Stimulated activated CD8-positive, alpha-beta memory T cell treated with anti-CD3 and anti-CD28 coated beads, Interleukin-4, amount 100 ng/mL, for 24 hours (primary cell): Measurements from ENCODE around the gene CCDC24.

Source experiments
- DNase-seq: peaks from one replicate; pipeline ENCODE4 v3.0.0-alpha.2; 2020; ENCODE audit warnings: low read depth

Gene CCDC24

DNA sequence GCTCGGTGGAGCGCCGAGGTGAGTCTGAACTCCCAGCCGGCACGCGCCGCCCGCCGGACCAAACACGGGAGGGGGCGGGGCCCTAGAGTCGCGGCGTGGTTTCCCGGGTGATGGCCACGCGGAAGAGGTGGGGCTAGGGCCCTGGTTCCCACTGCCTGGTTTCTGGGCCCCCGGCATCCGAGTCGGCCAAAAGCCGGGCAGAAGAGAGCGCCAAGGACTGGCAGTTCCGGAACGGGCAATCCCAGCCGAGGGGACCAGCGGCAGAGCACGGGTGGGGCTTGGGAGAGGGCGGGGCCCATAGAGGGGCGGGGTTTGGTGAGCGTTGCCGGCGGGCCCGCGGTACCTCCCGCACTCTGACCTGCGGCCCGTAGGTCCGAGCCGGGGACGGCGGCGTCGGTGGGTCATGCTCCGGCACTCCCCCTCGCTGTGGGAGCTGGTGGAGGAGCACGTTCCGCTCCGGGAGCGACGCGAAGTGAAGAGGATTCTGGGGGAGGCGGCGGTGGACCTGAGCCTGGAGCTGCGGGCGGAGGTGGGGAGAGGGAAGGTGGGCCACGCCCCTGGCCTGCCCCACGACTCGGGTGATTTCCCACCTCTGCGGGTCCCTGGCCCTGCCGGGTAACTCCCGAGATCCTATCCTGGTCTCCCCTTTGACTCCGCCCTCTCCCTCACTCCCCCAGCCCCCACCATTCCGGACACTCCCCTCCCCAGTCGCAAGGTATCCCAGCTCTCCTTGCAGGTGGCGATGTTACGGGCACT lies at the start of gene CCDC24:
Gene CCDC24, plus strand, starts transcription at position 124 of the 756 bp plus-strand sequence. Its CDS starts 280 bp downstream, at position 404.
- DNase-seq = peak; percentile 72

DNA sequence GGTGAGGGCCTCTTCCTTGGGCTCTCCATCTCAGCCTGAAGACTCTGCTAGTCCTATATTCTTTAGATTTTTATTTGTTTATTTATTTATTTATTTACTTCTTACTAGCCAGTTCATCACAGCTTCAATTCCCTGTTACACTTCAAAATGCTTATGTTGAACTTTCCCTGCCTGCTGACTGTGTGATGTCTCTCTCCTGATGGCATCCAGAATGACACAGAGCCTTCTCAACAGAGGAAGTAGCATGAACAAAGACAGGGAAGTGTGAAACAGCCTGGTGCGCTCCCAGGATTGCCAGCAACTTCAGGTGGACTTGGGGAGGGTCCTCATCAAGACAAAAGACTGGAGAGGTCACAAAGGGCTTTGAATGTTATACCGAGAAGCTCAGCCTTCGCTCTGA lies 49.0 kb upstream of the CCDC24 start:
- no peak for DNase-seq

DNA sequence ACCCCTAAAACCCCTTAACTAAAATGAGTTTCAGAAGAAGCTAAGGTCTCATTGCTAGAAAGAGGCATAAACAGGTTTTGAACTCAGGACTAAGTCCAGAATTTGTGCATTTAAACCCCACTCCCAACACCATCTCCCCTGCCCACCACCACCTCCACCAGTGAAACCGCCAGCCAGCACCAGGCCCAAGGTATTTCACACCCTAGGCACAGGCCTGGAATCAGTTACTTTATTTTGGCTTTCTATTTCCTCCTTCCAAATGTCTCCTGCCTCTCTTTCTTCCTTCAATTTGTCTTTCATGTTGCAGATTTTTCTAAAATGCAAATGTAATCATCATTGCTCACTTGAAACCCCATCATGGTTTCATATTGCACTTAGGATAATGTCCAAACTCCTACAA lies 46.5 kb upstream of the CCDC24 start:
- no peak for DNase-seq

DNA sequence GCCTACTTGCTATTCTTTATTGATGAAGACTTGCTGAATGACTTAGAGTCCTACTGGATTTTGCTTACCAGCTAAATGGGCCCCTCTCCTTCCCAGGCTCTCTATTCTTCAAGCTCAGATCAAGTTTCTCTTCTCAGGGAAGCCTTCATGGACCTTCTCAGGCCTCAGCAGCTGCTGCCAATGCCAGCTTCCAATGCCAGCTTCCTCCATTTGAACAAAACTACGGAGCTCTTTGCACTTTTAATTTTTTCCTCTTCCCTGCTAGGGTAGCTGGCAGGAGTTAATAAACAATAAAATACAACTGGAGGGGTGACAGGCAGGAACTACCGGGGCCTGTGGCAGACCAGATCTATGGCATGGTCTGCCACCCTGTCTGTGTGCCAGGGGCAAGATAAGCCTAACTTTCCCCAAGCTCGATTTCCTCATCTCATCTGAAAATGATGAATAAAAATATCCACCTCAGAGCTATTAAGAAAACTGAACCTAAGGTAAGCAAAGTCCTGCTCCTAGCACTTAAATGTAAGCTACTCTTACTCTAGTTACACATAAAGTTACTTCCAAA lies 45.6 kb upstream of the CCDC24 start:
- no peak for DNase-seq

DNA sequence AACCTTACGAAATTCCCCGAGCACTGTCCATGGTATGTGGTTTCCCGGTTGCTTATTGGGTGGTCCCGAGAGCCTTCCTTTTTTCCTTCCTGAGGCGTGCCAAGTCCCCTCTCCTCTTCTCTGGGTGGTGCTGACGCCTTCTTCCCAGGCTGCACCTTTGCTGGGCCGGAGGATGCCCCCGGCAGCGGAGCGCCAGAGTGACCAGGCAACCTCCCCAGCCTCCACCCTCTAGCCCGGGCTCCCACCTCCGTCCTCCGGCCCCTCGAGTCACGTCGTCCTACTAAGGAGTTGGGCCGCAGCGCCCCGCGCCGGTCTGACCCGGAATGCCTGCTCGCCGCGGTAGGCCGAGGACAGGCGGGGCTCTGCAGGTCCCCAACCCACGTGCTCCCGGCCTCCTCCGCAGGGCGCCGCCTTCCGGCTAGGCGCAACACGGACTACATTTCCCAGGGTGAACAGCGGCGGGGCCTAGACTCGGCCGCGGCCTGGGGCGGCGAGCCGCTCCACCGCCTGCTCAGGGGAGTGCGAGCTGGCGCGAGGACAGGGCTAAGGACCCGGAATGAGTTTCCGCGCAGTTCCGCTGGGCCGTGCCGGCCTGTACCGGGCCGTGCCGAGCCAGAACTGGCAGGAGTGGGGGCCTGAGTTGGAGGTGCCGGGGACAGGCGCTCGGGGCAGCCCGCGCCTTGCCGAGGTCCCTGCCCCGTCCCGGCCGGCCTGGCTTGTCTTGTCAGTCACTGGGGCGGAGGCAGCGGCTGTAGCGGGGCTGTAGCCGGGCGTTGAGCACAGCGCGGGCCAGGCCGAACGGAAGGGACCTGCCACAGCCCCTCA lies 45.0 kb upstream of the CCDC24 start, which contains the start of gene IPO13:
Gene IPO13, plus strand, starts transcription at position 715 of the 825 bp plus-strand sequence. CDS start 651 bp downstream, outside the sequence.
- DNase-seq = peak; percentile 91

DNA sequence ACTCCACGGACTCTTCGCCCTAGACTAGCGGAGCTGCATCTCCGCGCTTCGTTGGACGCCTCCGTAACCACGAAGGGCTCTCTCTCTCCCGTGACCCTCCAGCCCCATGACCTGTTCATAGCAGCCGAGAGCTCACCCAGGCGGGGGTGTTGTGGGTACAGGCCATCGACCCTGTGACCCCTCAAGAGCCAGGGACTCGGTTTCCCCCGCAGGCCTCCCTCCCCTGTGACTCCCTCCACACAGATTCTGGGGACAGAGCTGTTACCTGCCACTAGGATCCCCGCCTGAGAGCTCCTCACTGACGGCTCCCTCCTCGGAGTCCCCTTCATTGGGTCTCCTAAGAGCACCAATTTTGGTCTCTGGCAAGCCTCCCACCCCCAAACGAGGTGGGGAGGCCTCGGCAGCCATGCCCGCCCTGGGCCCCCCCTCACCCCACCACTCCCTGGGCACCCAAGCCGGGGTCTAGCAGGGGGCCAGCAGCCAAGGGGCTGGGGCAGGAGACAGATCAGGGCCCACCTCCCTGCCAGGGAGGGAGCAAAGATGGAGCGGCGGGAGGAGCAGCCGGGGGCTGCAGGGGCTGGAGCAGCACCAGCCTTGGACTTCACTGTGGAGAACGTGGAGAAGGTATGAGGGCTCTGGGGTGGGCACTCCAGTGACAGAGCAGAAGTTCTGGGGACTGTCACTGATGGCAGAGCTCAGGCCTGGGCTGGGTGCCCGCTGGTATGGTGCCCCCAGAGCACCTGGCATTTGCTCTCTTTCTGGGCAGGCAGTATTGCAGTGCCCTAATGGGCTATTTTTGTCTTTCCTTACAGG lies 44.1 kb upstream of the CCDC24 start:
- no peak for DNase-seq

DNA sequence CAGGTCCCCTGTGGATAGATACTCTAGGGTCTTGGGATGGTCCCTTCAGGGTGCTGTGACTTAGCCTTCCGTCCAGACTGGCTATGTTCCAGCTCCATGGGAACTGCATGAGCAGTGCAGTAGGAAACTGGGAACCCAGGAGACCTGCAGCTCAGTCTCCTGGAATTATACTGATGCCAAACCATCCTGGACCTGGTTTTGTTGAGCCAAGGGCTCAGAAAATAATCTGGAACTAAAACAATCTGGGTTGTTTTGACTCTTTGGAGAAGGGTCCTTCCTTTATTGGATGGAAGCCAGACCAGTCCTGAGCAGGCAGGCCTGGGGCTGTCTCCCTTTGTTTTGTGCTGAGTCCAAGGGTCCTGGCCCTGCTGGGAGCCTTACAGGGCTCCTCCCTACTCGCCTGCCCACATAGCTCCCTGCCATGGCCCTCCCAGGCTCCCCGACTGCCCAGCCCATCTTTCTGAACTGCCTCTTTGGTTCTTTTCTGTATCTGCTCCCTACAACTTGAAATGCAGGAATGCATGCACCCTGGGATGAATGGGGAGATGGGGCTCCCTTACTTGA lies 43.4 kb upstream of the CCDC24 start:
- DNase-seq = no peak

DNA sequence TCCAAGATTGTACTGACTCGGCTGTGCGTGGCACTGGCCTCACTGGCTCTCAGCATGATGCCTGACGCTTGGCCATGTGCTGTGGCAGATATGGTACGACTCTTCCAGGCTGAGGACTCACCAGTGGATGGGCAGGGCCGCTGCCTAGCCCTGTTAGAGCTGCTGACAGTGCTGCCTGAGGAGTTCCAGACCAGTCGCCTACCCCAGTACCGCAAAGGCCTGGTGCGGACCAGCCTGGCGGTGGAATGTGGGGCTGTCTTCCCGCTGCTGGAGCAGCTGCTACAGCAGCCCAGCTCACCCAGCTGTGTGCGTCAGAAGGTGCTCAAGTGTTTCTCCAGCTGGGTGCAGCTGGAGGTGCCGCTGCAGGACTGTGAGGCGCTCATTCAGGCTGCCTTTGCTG lies 41.7 kb upstream of the CCDC24 start:
- no peak for DNase-seq

DNA sequence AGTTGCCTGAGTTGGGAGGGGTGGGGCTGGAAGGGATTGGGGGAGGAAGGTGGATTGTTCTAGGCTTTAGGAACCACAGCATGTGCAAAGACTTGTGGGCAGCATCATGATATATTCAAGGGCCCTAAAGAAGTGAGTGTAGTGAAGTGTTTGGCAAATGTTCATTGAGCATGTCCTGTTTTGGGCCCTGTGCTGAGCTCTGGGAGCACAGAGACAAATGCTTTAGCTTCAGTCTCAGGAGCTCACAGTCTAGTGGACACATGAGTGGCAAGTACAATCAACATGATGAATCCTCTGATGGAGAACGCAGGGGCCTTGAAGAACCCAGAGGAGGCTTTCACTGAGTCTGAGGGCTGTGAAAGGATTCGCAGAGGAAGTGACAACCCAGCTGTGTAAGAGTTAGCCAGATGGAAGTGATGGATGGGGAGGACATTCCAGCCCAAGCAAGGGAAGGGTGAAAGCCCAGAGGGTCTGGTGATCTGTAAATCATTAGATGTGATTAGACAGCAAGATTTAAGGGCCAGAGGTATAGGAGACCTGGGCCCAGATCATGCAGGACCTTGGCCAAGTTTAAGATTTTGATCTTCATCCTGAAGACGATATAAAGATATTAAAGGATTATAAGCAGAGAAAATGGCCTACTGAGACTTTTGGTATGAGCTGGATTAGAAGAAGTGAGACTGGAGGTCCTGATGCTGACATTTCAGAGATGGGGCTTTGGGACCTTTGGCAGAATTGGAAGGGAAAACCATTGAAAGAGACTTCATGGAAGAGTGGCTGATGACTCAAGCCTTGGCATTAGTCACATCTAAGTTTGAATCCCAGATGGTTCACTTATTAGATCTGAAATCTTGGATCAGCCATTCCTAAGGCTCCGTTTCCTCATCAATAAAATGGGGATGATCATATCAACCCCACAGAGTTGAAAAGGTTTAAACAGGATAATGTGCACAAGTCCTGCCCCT lies 40.1 kb upstream of the CCDC24 start:
- no peak for DNase-seq

DNA sequence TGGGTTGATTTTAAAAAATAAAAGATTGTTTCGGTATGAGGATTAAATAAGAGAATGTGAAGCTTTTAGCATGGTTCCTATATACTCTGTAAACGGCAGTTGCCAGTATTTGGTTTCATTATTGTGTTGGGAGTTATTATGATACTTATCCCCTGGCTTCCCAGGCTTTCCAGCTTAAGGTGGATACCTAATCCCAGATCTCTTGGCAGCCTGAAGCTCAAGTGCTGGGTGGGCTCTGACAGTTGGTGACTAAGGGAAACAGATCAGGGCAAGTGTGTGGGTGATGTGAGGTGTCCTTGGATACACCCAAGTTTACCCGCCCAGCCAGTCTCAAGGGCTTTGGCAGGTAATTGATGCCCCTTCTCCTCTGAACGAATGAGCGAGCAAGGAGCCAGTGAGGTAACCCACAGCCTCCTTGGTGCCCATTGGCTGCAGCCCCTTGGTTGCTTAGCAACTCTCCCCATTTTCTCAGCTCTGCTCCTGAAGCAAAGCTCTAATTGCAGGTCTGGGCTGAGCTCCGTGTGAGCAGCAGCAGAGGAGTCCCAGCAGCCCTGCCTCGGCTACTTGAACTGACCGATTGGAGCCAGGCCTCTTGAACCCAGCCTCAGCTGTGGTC lies 38.6 kb upstream of the CCDC24 start:
- DNase-seq = no peak

DNA sequence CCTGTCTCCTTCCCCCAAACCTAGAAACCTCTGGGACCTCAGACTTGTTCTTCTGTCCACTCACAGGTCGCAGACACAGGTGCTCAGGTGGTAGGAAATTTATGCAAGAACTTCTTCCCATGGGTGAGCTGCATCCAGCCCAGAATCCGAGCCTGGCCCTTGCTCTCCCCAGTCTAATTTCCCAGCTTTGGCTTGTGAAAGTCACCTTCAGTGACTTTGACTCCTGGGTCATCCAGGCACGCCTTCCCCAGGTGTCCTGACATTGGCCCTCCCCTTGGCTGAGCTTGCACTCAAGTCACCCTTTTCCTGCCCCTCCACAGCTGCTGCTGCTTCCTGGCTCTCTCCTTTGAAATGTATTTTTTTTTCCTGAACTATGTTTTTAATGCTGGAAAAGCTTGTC lies 38.0 kb upstream of the CCDC24 start:
- DNase-seq = no peak

DNA sequence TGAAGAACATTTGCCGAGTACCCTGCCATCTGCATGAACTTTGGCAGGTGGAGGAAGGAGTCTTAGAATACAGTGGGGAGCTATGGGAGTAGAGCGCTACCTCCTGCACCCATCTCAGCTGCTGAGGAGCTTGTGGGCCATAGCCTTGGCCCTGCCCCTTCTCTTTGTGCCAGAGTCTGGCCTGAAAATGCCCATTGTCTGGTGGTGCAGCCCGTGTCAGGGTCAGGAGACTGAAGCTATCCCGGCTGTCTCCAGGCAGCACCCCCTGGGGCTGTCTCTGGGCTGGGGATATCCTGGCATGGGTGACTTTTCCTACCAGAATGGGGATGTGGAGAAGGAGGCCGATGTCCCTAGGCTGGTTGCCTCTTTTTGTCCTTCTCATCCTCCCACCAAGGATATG lies 37.4 kb upstream of the CCDC24 start:
- no peak for DNase-seq

DNA sequence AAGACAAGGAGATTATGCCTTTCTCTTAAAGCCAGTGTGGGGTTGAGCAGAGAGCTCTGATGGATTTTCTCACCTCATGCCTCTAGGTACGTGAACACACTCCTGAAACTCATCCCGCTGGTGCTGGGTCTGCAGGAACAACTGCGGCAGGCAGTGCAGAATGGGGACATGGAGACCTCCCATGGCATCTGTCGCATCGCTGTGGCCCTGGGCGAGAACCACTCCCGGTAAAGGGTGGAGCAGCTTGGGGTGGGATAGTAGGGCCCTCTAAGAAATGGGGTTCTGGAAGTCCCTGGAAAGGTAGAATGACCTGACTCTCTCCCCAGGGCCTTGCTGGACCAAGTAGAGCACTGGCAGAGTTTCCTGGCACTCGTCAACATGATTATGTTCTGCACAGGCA lies 35.2 kb upstream of the CCDC24 start:
- no peak for DNase-seq

DNA sequence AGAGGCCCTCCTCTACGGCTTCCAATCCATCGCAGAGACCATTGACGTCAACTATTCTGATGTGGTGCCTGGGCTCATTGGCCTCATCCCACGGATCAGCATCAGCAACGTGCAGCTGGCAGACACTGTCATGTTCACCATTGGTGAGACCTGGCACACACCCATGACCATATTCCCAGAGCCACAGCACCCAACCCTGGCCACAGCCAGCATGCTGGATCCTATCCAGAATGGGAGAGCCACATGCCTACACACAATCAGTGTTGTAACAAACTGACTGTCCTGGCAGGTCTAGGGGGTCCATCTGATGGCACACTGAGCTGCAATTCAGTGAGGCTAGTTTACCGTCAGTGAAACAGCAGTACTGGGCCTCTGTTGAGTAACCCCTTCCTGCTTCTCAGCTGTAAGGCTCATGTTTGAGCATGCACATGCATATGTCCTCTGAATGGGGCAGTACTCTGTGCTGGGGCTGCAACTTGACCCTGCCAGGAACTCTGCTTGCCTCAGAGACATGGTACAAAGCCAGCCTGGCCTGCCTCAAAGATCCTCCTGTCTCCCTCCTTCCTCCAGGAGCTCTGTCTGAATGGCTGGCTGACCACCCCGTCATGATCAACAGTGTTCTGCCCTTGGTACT lies 33.9 kb upstream of the CCDC24 start:
- no peak for DNase-seq

DNA sequence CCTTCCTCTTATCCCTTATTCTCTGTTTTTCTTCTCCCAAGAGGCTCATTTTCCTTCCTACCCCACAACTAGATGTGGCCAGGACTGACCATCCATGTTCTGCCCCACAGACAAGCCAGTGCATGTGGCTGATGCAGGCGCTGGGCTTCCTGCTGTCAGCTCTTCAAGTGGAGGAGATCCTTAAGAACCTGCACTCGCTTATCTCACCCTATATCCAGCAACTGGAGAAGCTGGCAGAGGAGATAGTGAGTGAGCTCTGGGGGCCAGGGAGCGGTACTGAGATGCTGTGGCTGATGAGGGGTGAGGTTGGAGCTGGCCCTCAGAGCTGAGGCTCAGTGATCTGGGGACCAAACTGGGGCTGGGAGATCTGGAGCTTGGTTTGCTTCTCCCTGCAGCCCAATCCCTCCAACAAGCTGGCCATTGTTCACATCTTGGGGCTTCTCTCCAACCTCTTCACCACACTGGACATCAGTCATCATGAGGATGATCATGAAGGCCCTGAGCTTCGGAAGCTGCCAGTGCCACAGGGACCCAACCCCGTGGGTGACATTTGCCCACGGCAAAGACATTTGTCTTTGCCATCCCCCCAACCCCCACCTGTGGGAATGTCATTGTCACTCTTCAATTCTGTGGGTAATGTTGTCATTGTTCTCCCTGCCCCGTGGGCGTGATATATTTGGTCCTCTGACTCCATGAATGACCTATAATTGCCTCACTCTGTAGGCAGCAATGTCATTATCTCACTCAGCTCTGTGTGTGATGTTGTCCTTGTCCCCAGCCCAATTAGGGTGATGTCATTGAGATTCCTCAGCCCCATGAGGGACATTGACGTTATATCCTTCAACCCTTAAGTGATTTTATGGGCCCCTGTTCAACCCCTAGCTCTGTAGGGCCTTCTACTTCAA lies 32.8 kb upstream of the CCDC24 start:
- no peak for DNase-seq

DNA sequence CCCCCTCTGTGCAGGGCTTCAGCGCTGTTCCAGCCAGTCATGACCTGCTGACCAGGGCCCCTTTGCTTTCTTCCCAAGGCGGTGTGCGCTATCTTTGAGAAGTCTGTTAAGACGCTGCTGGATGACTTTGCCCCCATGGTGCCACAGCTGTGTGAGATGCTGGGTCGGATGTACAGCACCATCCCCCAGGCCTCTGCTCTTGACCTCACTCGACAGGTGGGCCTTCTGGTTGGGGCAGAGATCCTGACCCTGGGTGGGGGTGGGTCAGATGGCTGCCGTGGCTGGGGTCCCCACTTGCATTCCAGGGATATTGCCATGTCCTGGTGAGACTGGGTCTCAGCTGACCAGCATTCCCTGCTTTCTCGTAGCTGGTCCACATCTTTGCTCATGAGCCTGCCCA lies 30.6 kb upstream of the CCDC24 start:
- no peak for DNase-seq

DNA sequence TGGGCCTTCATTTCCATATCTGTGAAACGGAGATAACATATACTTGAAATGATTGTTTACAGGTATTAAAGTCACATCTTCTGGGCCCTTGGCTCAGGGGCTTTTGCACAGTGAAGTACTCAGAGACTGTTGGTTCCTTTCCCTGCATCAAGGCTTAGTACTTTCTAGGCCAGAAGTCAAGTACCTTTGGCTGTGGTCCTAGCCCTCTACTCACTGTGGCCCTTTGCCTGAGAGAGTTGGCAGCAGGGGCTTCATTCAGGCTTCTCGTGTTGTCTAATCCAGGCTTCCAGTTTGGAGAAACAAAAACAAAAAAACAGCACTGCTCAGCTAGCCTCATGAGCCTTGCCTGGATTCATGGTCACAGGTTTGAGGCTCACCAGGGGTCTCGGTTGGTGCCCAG lies 29.7 kb upstream of the CCDC24 start:
- no peak for DNase-seq

DNA sequence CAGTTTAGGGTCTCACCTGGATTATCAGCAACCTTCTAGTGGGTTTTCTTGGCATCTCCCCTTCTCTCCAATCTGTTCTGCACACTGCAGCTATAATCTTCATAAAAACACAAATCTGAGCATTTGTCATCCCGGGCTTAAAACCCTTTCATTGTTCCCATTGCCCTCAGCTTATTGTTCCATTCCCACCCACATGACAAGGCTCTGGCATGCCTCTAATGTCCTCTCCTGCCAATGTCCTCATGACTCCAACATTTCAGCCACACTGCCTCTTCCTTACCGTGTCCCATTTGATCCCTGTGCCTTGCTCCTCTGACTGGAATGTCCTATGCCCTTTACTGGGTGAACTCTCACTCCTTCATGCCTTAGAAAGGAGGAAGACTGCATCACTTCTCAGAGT lies 29.1 kb upstream of the CCDC24 start:
- DNase-seq = no peak

DNA sequence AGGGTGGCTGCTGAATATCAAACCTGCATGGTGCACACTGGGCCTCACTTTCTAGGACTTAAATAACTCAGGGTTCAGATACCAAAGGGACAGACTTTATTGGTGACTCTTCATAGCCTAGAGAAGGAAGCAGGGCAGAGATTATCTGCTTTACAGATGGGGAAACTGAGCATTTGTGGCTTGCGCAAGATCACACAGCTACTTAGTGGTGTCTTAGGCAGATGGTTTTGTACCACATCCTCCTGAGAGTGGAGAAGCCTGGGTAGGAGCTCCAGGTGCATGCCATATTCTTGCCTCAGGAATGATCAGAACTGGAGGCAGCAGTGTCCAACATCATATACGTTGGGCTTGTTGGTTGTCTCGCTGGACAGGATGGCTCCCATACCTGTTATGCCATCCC lies 28.4 kb upstream of the CCDC24 start:
- no peak for DNase-seq
